ENCODE measurements around the gene FAM117B.

The FAM117B gene

GRCh38 chr2:202592566-202592965 is 42.2 kb upstream of the FAM117B start:
- TF ChIP-seq EZH2 (IDR thresholded peaks at IDR 0.05; ENCODE audit: borderline replicate concordance, low read depth, low read length, severe bottlenecking), result no peak
- no peak for TF ChIP-seq CTCF (IDR thresholded peaks at IDR 0.05; ENCODE audit: borderline replicate concordance, extremely low read depth, low read length, poor library complexity, severe bottlenecking)
- Histone ChIP-seq H3K4me1 (ENCODE audit: insufficient read depth, low read length) (peaks cover 10% of the 10 kb centered on the region), H3K36me3 (ENCODE audit: insufficient read depth, low read length) (no peaks in the 10 kb centered on the region), H3K27me3 (ENCODE audit: insufficient read depth, low read length, poor library complexity) (no peaks in the 10 kb centered on the region), H3K79me2 (ENCODE audit: insufficient read depth, low read length) (no peaks in the 10 kb centered on the region), H3K4me3 (ENCODE audit: low read depth in 1 of 2, low read length in 2 of 2) (no peak overlapping the region), H3K9me3 (ENCODE audit: insufficient read depth, low read length, severe bottlenecking) (no peaks in the 10 kb centered on the region), H2AFZ (ENCODE audit: low read depth, low read length) (no peak overlapping the region), H3K27ac (ENCODE audit: low read length) (no peak overlapping the region), H3K4me2 (ENCODE audit: insufficient read depth, low read length) (no peak overlapping the region), H4K20me1 (ENCODE audit: insufficient read depth, low read length) (no peaks in the 10 kb centered on the region), H3K9ac (ENCODE audit: low read depth, low read length) (no peak overlapping the region)
- no peak for ATAC-seq (ENCODE audit: insufficient read depth, low read depth)
- DNase-seq, result no peak

- no peak for TF ChIP-seq CTCF (IDR thresholded peaks at IDR 0.05; ENCODE audit: borderline replicate concordance, extremely low read depth, low read length, poor library complexity, severe bottlenecking)
- no peak for TF ChIP-seq EZH2 (IDR thresholded peaks at IDR 0.05; ENCODE audit: borderline replicate concordance, low read depth, low read length, severe bottlenecking)
- Histone ChIP-seq H3K4me2 (ENCODE audit: insufficient read depth, low read length) (no peak overlapping the region), H3K79me2 (ENCODE audit: insufficient read depth, low read length) (no peaks in the 10 kb centered on the region), H2AFZ (ENCODE audit: low read depth, low read length) (no peak overlapping the region), H3K4me3 (ENCODE audit: low read depth in 1 of 2, low read length in 2 of 2) (no peak overlapping the region), H3K27me3 (ENCODE audit: insufficient read depth, low read length, poor library complexity) (no peaks in the 10 kb centered on the region), H3K4me1 (ENCODE audit: insufficient read depth, low read length) (no peaks in the 10 kb centered on the region), H3K9me3 (ENCODE audit: insufficient read depth, low read length, severe bottlenecking) (no peaks in the 10 kb centered on the region), H3K9ac (ENCODE audit: low read depth, low read length) (no peak overlapping the region), H3K27ac (ENCODE audit: low read length) (no peak overlapping the region), H4K20me1 (ENCODE audit: insufficient read depth, low read length) (no peaks in the 10 kb centered on the region), H3K36me3 (ENCODE audit: insufficient read depth, low read length) (no peaks in the 10 kb centered on the region)
- DNase-seq (no peak), ATAC-seq (ENCODE audit: insufficient read depth, low read depth) (no peak)
Observed at GRCh38 chr2:202599105-202599504, 35.7 kb upstream of the FAM117B start.

GRCh38 chr2:202599911-202600310 is 34.9 kb upstream of the FAM117B start:
- Histone ChIP-seq H3K36me3 (ENCODE audit: insufficient read depth, low read length) (no peaks in the 10 kb centered on the region), H3K9ac (ENCODE audit: low read depth, low read length) (no peak overlapping the region), H3K27me3 (ENCODE audit: insufficient read depth, low read length, poor library complexity) (no peaks in the 10 kb centered on the region), H3K27ac (ENCODE audit: low read length) (no peak overlapping the region), H3K4me3 (ENCODE audit: low read depth in 1 of 2, low read length in 2 of 2) (no peak overlapping the region), H4K20me1 (ENCODE audit: insufficient read depth, low read length) (no peaks in the 10 kb centered on the region), H3K79me2 (ENCODE audit: insufficient read depth, low read length) (no peaks in the 10 kb centered on the region), H3K4me1 (ENCODE audit: insufficient read depth, low read length) (no peaks in the 10 kb centered on the region), H3K9me3 (ENCODE audit: insufficient read depth, low read length, severe bottlenecking) (no peaks in the 10 kb centered on the region), H3K4me2 (ENCODE audit: insufficient read depth, low read length) (no peak overlapping the region), H2AFZ (ENCODE audit: low read depth, low read length) (no peak overlapping the region)
- DNase-seq (no peak), ATAC-seq (ENCODE audit: insufficient read depth, low read depth) (no peak)
- TF ChIP-seq EZH2 (IDR thresholded peaks at IDR 0.05; ENCODE audit: borderline replicate concordance, low read depth, low read length, severe bottlenecking) (no peak), CTCF (IDR thresholded peaks at IDR 0.05; ENCODE audit: borderline replicate concordance, extremely low read depth, low read length, poor library complexity, severe bottlenecking) (no peak)

- Histone ChIP-seq H2AFZ (ENCODE audit: low read depth, low read length) (no peak overlapping the region), H3K4me2 (ENCODE audit: insufficient read depth, low read length) (no peak overlapping the region)
Observed at GRCh38 chr2:202604699-202605098, 30.1 kb upstream of the FAM117B start.

More at GRCh38 chr2:202604699-202605098, 30.1 kb upstream of the FAM117B start:
- Histone ChIP-seq H3K9me3 (ENCODE audit: insufficient read depth, low read length, severe bottlenecking) (no peaks in the 10 kb centered on the region), H3K27ac (ENCODE audit: low read length) (no peak overlapping the region), H3K4me3 (ENCODE audit: low read depth in 1 of 2, low read length in 2 of 2) (no peak overlapping the region), H4K20me1 (ENCODE audit: insufficient read depth, low read length) (no peaks in the 10 kb centered on the region), H3K36me3 (ENCODE audit: insufficient read depth, low read length) (no peaks in the 10 kb centered on the region), H3K9ac (ENCODE audit: low read depth, low read length) (no peak overlapping the region), H3K79me2 (ENCODE audit: insufficient read depth, low read length) (no peaks in the 10 kb centered on the region), H3K27me3 (ENCODE audit: insufficient read depth, low read length, poor library complexity) (no peaks in the 10 kb centered on the region), H3K4me1 (ENCODE audit: insufficient read depth, low read length) (no peaks in the 10 kb centered on the region)
- TF ChIP-seq CTCF (IDR thresholded peaks at IDR 0.05; ENCODE audit: borderline replicate concordance, extremely low read depth, low read length, poor library complexity, severe bottlenecking) (no peak), EZH2 (IDR thresholded peaks at IDR 0.05; ENCODE audit: borderline replicate concordance, low read depth, low read length, severe bottlenecking) (no peak)
- no peak for DNase-seq
- ATAC-seq (ENCODE audit: insufficient read depth, low read depth), result no peak
